ELF-1 (cell line): ENCODE data around the gene EGFR.

Experiments
- DNase-seq: peaks from one replicate; pipeline ENCODE4 v3.0.0-alpha.2; 2016; ENCODE audit warnings: low read depth, low spot score

EGFR gene

GRCh38 chr7:55127135-55127551 lies 108.3 kb downstream of the EGFR start:
- DNase-seq: no peak

GRCh38 chr7:55127622-55128081 lies 108.8 kb downstream of the EGFR start:
- no peak for DNase-seq

- DNase-seq: no peak
Observed at GRCh38 chr7:55128693-55129394, 110.0 kb downstream of the EGFR start.

- DNase-seq: peak; percentile 54
Observed at GRCh38 chr7:55129541-55130394, 111.0 kb downstream of the EGFR start.

- peak; percentile 76 for DNase-seq
Observed at GRCh38 chr7:55130395-55131141, 111.8 kb downstream of the EGFR start.

- DNase-seq: peak; percentile 34
Observed at GRCh38 chr7:55131142-55131929, 112.5 kb downstream of the EGFR start.

- no peak for DNase-seq
Observed at GRCh38 chr7:55132550-55132889, 113.7 kb downstream of the EGFR start.

GRCh38 chr7:55132890-55133551 lies 114.2 kb downstream of the EGFR start:
- DNase-seq: no peak

- DNase-seq: peak; percentile 64
Observed at GRCh38 chr7:55133630-55134358, 115.0 kb downstream of the EGFR start.

- no peak for DNase-seq
Observed at GRCh38 chr7:55134359-55134725, 115.5 kb downstream of the EGFR start.

GRCh38 chr7:55134786-55135185 lies 116.0 kb downstream of the EGFR start:
- DNase-seq: no peak

GRCh38 chr7:55135462-55135861 lies 116.6 kb downstream of the EGFR start:
- DNase-seq: no peak

- no peak for DNase-seq
Observed at GRCh38 chr7:55138663-55139062, 119.8 kb downstream of the EGFR start.

GRCh38 chr7:55140221-55140940 lies 121.6 kb downstream of the EGFR start:
- no peak for DNase-seq

GRCh38 chr7:55140941-55141278 lies 122.1 kb downstream of the EGFR start:
- no peak for DNase-seq

- no peak for DNase-seq
Observed at GRCh38 chr7:55142919-55143600, 124.2 kb downstream of the EGFR start.

GRCh38 chr7:55144333-55145317 lies 125.8 kb downstream of the EGFR start:
- DNase-seq: peak; percentile 69

- DNase-seq: no peak
Observed at GRCh38 chr7:55145606-55146005, 126.8 kb downstream of the EGFR start.
